Activated CD4-positive, alpha-beta T cell treated with anti-CD3 and anti-CD28 coated beads, Interleukin-2, amount 10 ng/mL, durations not matched to agents 7 days and 5 days (primary cell): ENCODE results near the gene RSPH1. TPM values are rescaled to one million over a fixed set of nuclear protein-coding genes. Genes with fewer than 3 reads are reported as not detected.
"Not testable (repeated sequence)": the region's sequence is repeated elsewhere in the genome, so short reads cannot be mapped to it uniquely, and the experiment has no call there.

Experiments
- CTCF ChIA-PET: fragments of 350-600 bp; sonication (Branson Sonifier 250); formaldehyde crosslinking; loops from one replicate; lab custom pipeline; 2021; ENCODE audit warnings: antibody characterized with exemption; lab: Charles Lee
- POLR2A ChIA-PET: fragments of 350-600 bp; sonication (Branson Sonifier 250); formaldehyde crosslinking; loops from one replicate; lab custom pipeline; 2021; ENCODE audit warnings: antibody characterized with exemption; lab: Charles Lee
- DNase-seq: peaks from one replicate; pipeline ENCODE4 v3.0.0-alpha.2; 2020
- H3K27ac Mint-ChIP-seq: one replicate; pipeline ENCODE4 v1.8.0; 2021; ENCODE audit warnings: mild to moderate bottlenecking, moderate library complexity, mixed read lengths
- H3K27me3 Mint-ChIP-seq: one replicate; pipeline ENCODE4 v1.8.0; 2021; ENCODE audit warnings: mixed read lengths
- H3K36me3 Mint-ChIP-seq: one replicate; pipeline ENCODE4 v1.8.0; 2021; ENCODE audit warnings: low read depth, mixed read lengths
- H3K4me1 Mint-ChIP-seq: one replicate; pipeline ENCODE4 v1.8.0; 2021; ENCODE audit warnings: mixed read lengths
- H3K4me3 Mint-ChIP-seq: one replicate; pipeline ENCODE4 v1.8.0; 2021; ENCODE audit warnings: mild to moderate bottlenecking, moderate library complexity, mixed read lengths
- H3K9me3 Mint-ChIP-seq: one replicate; pipeline ENCODE4 v1.8.0; 2021; ENCODE audit warnings: mixed read lengths
- total RNA-seq, 2 experiments: library from RNA; stranded (reverse); gene quantifications; one replicate each; pipeline ENCODE4 v1.2.3, GENCODE V29; 2021

The RSPH1 gene
- total RNA-seq, 2 experiments from 2014 or later, result not detected

DNA sequence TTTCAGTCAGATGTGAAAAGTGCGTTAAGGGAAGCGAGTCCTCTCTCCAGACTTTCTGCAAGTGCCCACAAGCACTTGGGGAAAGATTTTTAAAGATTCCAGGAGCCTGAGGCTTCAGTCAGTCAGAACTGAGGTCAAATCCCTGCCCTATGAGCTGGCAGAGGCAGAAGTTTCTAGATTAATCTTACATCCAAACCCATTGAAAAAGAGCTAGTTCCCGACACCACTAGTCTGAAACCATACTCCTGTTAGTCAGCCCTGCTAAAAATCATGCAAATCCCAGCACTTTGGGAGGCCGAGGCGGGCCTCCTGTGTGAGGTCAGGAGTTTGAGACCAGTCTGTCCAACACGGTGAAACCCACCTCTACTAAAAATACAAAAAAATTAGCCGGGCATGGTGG is 21.0 kb downstream of the RSPH1 start:
- CTCF ChIA-PET, result interaction anchor here (0.7 kb wide), 1 partner anchor 77 kb away, joined by 4 read pairs; no protein-coding TSS in a partner anchor
- H3K4me1 Mint-ChIP-seq, result peaks cover 8% of the 10 kb centered on the region
- POLR2A ChIA-PET, result no interaction called here
- no peaks in the 10 kb centered on the region for H3K36me3 Mint-ChIP-seq
- H3K27ac Mint-ChIP-seq, result no peak overlapping the region
- H3K4me3 Mint-ChIP-seq, result no peak overlapping the region
- no peak for DNase-seq
- peaks cover 7% of the 10 kb centered on the region for H3K27me3 Mint-ChIP-seq
- H3K9me3 Mint-ChIP-seq, result no peaks in the 10 kb centered on the region

DNA sequence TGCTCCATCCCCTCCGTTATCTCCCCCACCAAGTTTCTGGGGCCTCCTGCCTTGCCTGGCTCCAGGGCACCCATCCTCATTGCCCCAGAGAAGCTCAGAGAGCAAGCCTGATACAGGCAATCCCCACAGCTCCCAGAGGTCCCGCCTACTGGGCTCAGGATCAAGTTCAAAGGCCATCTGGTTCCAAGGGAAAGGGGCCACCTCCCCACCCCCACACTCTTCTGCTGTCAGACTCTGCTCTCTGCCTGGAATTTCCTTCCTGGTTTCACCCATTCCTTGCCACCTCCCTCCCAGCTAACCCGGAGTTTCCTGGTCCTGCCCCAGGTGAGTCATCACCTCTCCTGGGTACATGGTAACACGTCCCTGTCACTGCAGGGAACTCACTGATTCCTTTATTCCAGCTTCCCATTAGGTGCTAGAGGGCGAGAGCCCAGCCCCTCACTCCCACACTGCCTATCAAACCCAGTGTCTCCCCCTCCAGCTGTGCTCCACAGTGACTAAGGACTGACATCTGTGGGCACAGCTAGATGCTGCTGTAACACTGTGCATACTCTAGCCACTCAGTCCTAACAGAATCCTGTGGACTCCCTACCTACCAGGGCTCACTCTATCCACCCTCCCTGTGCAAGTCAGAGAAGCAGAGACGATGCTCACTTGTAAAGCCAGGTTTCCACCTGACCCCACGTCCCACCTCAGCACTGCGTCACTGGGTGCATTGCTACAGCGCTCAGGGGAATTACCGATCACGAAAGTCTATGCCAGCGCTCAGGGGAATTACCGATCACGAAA is 21.8 kb downstream of the RSPH1 start:
- H3K27me3 Mint-ChIP-seq, result peaks cover 7% of the 10 kb centered on the region

DNA sequence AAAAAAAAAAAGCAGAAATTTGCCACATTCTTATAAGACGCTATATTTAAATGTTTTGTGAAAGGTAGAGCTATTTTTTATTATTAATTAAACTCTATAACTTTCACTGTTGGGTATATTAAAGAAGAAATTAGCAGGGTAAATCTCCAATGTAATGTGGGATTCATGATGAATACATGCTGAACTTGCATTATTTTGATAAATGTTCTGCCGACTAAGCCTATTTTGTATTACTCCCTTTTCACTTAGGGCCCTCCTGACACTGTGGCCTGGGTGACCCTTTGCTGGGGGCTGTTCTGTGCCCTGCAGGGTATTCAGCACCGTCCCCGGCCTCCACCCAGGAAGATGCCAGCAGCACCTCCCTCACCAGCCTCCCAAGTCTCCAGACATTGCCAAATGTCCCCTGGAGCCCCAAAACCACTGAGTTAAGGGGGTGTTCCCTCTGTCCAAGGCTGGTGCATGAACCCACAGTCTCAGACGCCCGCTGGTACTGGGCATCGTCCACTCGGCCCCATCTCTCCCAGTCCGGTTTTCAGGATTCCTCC is 22.5 kb downstream of the RSPH1 start:
- POLR2A ChIA-PET, result no interaction called here
- H3K27ac Mint-ChIP-seq, result no peak overlapping the region
- H3K4me1 Mint-ChIP-seq, result peaks cover 2% of the 10 kb centered on the region
- peaks cover 6% of the 10 kb centered on the region for H3K27me3 Mint-ChIP-seq
- CTCF ChIA-PET, result interaction anchor here (0.6 kb wide), 1 partner anchor 42 kb away, joined by 4 read pairs; no protein-coding TSS in a partner anchor
- no peaks in the 10 kb centered on the region for H3K9me3 Mint-ChIP-seq
- no peak for DNase-seq
- H3K36me3 Mint-ChIP-seq, result no peaks in the 10 kb centered on the region
- no peak overlapping the region for H3K4me3 Mint-ChIP-seq

More for the DNA sequence above, 21.8 kb downstream of the RSPH1 start:
- POLR2A ChIA-PET, result no interaction called here
- Mint-ChIP-seq H3K27ac (no peak overlapping the region), H3K4me3 (no peak overlapping the region), H3K9me3 (no peaks in the 10 kb centered on the region), H3K36me3 (no peaks in the 10 kb centered on the region), H3K4me1 (no peaks in the 10 kb centered on the region)
- no peak for DNase-seq
- CTCF ChIA-PET, result interaction anchor here (0.6 kb wide), 1 partner anchor 41 kb away, joined by 4 read pairs; no protein-coding TSS in a partner anchor

DNA sequence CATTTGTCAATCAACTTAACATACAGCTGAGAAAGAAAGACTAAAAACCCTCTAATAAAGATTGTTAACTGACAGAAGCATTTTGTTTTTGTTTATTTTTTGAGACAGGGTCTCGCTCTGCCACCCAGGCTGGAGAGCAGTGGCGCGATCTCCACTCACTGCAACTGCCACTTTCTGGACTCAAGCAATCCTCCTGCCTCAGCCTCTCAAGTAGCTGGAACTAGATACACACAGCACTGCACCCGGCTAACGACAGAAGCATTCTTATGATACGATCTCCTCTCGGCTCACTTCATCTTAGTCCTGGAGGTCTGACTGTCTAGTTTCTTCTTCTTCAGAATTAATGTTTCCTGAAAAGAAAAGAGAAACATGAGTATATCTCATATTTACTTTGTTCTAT is 23.5 kb downstream of the RSPH1 start:
- ChIA-PET CTCF (no interaction called here), POLR2A (no interaction called here)
- H3K9me3 Mint-ChIP-seq, result no peaks in the 10 kb centered on the region
- peaks cover 4% of the 10 kb centered on the region for H3K4me1 Mint-ChIP-seq
- H3K36me3 Mint-ChIP-seq, result no peaks in the 10 kb centered on the region
- H3K27me3 Mint-ChIP-seq, result peaks cover 9% of the 10 kb centered on the region
- no peak overlapping the region for H3K4me3 Mint-ChIP-seq
- H3K27ac Mint-ChIP-seq, result no peak overlapping the region
- DNase-seq, result no peak

DNA sequence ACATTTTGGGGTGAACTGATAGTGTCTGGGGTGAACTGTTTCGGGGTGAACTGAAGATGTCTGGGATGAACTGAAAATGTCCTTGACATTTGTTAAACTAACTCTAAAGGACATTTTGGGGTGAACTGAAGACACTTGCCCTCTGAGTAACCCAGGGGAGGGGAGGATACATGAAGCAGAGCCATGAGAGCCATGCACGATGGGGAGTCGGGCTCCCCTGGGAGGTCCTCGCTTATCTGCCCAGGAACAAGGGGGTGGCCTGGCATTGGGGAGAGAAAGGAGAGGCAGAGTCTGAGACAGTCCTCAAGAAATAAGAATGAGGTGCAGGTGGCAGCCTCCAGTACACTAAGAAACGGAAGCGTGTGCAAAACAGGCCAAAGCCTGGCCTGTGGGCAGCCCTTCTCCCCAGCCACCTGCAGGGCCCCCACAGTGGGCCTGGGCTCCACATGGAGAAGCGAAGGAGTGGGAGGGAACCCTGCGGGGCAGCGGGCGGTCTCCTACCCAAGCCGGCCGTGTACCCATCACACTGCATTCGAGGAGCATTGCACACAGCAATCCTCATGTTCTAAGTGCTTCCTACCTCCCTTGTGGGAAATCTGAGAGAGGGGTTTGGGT is 24.2 kb downstream of the RSPH1 start:
- ChIA-PET POLR2A (no interaction called here), CTCF (no interaction called here)
- Mint-ChIP-seq H3K9me3 (no peaks in the 10 kb centered on the region), H3K4me1 (peaks cover 11% of the 10 kb centered on the region), H3K27ac (no peak overlapping the region), H3K4me3 (no peak overlapping the region), H3K27me3 (peaks cover 11% of the 10 kb centered on the region), H3K36me3 (no peaks in the 10 kb centered on the region)
- no peak for DNase-seq

DNA sequence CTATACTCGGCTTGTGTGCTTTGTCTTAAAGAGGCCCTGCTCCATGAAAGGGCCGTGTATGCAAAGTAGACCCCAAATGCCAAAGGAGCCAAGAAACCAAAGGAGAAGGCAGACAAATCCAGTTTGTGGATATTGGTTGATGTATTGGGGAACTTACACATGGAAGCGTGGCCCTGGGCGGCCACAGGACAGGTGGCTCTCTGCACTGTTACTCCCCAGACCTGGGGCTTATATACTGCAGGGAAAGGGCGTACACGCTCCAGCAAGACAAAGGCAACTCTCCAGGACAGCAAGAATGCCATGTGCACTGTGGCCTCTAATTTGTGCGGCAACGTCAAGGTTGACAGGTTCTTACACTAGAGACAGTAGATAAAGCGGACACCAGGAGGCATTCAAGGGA is 24.8 kb downstream of the RSPH1 start:
- no peaks in the 10 kb centered on the region for H3K36me3 Mint-ChIP-seq
- no peaks in the 10 kb centered on the region for H3K9me3 Mint-ChIP-seq
- ChIA-PET POLR2A (no interaction called here), CTCF (interaction anchor here (1.0 kb wide), 1 partner anchor 132 kb away, joined by 3 read pairs; no protein-coding TSS in a partner anchor)
- no peak overlapping the region for H3K27ac Mint-ChIP-seq
- peaks cover 11% of the 10 kb centered on the region for H3K27me3 Mint-ChIP-seq
- H3K4me3 Mint-ChIP-seq, result no peak overlapping the region
- peaks cover 14% of the 10 kb centered on the region for H3K4me1 Mint-ChIP-seq
- DNase-seq, result no peak

DNA sequence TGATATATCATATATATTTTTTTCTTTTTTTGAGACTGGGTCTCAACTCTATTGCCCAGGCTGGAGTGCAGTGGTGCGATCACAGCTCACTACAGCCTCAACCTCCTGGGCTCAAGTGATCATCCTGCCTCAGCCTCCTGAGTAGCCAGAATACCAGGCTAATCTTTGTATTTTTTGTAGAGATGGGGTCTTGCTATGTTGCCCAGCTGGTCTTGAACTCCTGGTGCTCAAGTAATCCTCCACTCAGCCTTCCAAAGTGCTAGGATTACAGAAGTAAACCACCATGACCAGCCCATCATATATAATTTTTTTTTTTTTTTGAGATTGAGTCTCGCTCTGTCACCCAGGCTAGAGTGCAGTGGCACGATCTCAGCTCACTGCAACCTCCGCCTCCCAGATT is 26.3 kb downstream of the RSPH1 start:
- POLR2A ChIA-PET, DNase-seq, H3K36me3 Mint-ChIP-seq, H3K27ac Mint-ChIP-seq, H3K9me3 Mint-ChIP-seq, H3K4me3 Mint-ChIP-seq: not testable (repeated sequence)
- Mint-ChIP-seq H3K4me1 (peaks cover 25% of the 10 kb centered on the region), H3K27me3 (peaks cover 11% of the 10 kb centered on the region)
- CTCF ChIA-PET, result interaction anchor here (0.7 kb wide), 1 partner anchor 272 kb away, joined by 3 read pairs; no protein-coding TSS in a partner anchor

DNA sequence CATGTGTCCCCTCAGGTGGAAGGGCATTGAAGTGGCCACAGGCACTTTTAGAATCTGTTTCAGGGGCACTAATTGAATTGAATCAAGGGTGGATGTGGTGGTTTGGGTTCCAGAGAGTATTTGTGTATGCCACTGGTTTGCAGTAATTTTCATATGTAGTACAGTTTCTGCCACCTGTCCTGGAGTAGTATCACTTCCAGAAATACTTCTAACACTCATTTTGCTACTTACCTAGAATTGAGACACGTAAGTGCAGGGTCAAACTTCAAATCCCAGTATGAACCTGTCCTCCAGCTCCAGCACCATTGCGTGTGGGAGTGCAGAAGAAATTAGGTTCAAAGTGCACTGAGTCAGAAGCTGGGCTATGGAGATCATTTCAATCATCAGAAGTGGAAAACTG is 26.8 kb downstream of the RSPH1 start:
- Mint-ChIP-seq H3K4me3 (no peak overlapping the region), H3K9me3 (no peaks in the 10 kb centered on the region), H3K27ac (no peak overlapping the region), H3K4me1 (peaks cover 28% of the 10 kb centered on the region), H3K36me3 (peaks cover under 1% of the 10 kb centered on the region), H3K27me3 (peaks cover 10% of the 10 kb centered on the region)
- CTCF ChIA-PET, result interaction anchor here (0.7 kb wide), 1 partner anchor 272 kb away, joined by 3 read pairs; no protein-coding TSS in a partner anchor
- no peak for DNase-seq
- POLR2A ChIA-PET, result no interaction called here

DNA sequence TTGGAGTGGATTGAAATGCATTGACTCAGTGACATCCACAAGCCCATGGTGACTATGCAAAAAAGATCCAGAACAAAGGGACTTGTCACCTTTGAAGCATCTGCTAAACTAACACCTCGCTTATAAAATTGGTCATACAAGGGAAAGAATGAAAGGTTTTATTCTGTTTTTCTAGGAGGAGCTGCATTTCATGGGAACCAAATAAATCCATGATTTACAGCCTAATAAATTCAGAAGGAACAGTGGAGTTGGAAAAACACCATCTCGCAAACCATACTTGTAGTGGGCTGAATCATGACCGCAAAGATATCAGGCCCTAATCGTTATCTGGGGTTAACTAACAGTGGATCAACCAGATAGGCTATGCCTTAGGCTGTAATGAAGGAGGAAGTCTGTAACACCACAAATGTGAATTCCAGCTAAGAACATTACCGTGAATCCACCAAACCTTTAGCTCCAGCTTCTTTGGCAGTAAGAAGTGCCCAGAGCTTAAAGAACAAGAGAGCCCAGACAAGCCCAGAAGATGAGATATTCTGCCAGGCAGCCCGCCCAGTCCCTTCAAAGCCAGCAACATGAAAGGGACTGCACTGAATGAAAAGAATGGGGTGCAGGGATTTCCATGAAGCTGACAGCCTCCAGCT is 27.4 kb downstream of the RSPH1 start:
- peaks cover 8% of the 10 kb centered on the region for H3K27me3 Mint-ChIP-seq
- H3K9me3 Mint-ChIP-seq, result no peaks in the 10 kb centered on the region
- no peak for DNase-seq
- no peak overlapping the region for H3K27ac Mint-ChIP-seq
- ChIA-PET POLR2A (no interaction called here), CTCF (interaction anchor here (1.1 to 2.5 kb wide), 2 partner anchors 12 to 131 kb away, joined by 3 to 18 read pairs; no protein-coding TSS in a partner anchor)
- H3K36me3 Mint-ChIP-seq, result peaks cover 4% of the 10 kb centered on the region
- peaks cover 34% of the 10 kb centered on the region for H3K4me1 Mint-ChIP-seq
- no peak overlapping the region for H3K4me3 Mint-ChIP-seq

DNA sequence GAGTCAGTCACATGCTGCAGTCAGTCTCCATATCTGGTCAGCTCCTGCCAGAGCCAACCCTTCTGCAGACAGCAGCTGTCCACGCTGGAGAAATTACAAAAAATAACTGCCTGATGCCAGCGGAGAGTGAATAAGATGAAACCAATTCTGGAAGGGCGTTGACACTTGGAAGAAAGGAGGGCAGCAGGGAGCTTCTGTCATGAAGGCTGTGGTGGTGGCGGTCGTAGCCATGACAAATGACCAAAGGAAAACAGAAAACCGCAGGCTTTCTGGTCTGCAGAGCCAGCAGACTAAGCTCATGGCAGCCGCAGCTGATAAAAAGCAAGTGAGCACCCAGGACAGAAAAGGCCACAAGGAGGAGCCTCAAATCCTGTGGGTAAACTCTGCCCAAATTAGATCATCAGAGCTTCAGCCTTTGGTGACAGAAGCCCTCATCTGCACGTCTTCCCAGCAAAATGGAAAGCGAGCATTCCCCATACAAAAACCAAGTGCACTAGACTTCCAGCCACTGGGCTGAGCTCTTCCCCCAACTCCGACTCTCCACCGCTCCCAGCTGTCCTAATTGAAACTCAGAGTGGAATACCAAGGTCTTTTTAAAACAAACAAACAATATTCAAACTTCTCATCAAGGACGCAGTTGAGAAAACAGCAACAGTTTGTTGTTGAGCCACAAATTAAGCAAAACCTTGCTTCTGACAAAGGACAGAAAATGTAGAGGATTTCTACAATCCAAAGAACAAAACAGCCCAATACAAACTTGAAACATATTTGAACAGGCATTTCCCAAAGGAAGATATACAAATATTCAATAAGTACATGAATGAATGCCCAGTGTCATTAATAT is 28.7 kb downstream of the RSPH1 start:
- ChIA-PET CTCF (interaction anchor here (0.9 to 2.5 kb wide), 4 partner anchors 11 to 130 kb away, joined by 3 to 18 read pairs (median 4); no protein-coding TSS in a partner anchor), POLR2A (no interaction called here)
- Mint-ChIP-seq H3K4me3 (no peak overlapping the region), H3K27me3 (peaks cover 8% of the 10 kb centered on the region), H3K4me1 (peaks cover 44% of the 10 kb centered on the region), H3K36me3 (peaks cover 8% of the 10 kb centered on the region), H3K9me3 (peaks cover 4% of the 10 kb centered on the region), H3K27ac (no peak overlapping the region)
- peak; percentile 45 for DNase-seq

DNA sequence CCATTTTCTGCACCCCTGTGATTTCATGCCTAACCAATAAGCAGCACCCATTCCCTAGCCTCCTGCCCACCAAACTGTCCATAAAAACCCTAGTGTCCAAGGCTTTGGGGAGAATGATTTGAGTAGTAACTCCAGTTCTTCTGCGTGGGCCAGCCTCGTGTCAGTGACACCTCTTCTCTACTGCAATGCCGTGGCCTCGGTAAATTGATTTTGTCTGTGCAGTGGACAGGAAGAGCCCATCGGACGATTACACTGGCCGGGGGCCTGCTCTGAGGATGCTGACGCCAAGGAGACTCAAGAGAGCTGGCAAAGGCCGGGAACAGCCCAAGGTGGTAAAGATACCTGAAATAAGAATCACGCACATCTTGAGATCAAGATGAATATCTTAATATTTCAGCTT is 29.3 kb downstream of the RSPH1 start:
- POLR2A ChIA-PET, result no interaction called here
- H3K4me3 Mint-ChIP-seq, result no peak overlapping the region

DNA sequence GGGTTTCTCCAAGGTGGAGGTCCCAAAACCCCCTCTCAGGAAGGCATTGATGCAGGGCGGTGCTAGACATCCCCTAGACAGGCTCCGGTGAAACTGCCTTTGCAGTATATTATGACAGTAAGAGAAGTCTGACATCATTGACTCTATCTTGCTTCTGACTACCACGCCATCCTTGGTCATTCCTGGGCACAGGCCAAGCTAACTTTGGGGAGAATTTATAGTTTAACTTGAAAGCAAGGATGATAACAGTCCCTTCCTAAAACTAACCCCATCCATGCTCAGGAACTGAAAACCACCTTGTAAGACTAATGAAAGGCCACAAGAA is 30.3 kb downstream of the RSPH1 start:
- Mint-ChIP-seq H3K4me1 (peaks cover 60% of the 10 kb centered on the region), H3K4me3 (no peak overlapping the region), H3K9me3 (peaks cover 4% of the 10 kb centered on the region), H3K27ac (no peak overlapping the region), H3K27me3 (peaks cover 8% of the 10 kb centered on the region), H3K36me3 (peaks cover 8% of the 10 kb centered on the region)
- POLR2A ChIA-PET, result no interaction called here
- no peak for DNase-seq
- CTCF ChIA-PET, result no interaction called here

More for the DNA sequence above, 29.3 kb downstream of the RSPH1 start:
- Mint-ChIP-seq H3K9me3 (peaks cover 4% of the 10 kb centered on the region), H3K36me3 (peaks cover 8% of the 10 kb centered on the region), H3K4me1 (peaks cover 51% of the 10 kb centered on the region), H3K27me3 (peaks cover 8% of the 10 kb centered on the region), H3K27ac (no peak overlapping the region)
- no peak for DNase-seq
- CTCF ChIA-PET, result interaction anchor here (0.9 to 2.5 kb wide), 3 partner anchors 10 to 61 kb away, joined by 3 to 18 read pairs (median 4); no protein-coding TSS in a partner anchor
